GM12891 (cell line): ENCODE results near the gene CSN2.

Source experiments
- DNase-seq: peaks from one replicate; pipeline ENCODE4 v3.0.0; 2011; ENCODE audit warnings: low spot score; ENCODE audit not compliant: insufficient read length
- FAIRE-seq: peaks from 2 replicates; lab custom pipeline; 2011; peaks lifted over from hg19 to GRCh38; lab: Jason Lieb, UNC
- PAX5 ChIP-seq: IDR thresholded peaks from 2 replicates; pipeline ENCODE4 v1.6.1; 2011; ENCODE audit warnings: low read length, moderate library complexity, mild to moderate bottlenecking; ENCODE audit not compliant: insufficient read depth, severe bottlenecking
- POLR2A ChIP-seq: IDR thresholded peaks from 2 replicates; pipeline ENCODE4 v1.6.1; 2011; ENCODE audit warnings: low read depth, low read length, control low read depth
- POLR2AphosphoS5 ChIP-seq: IDR thresholded peaks from 2 replicates; pipeline ENCODE4 v1.6.1; 2011; ENCODE audit warnings: low read depth, low read length, control low read depth
- POU2F2 ChIP-seq: IDR thresholded peaks from 2 replicates; pipeline ENCODE4 v1.6.1; 2011; ENCODE audit warnings: low read depth, mild to moderate bottlenecking, control low read depth, low read length, moderate library complexity
- SPI1 ChIP-seq: IDR thresholded peaks from 2 replicates; pipeline ENCODE4 v1.6.1; 2011; ENCODE audit warnings: low read depth, low read length, control low read depth
- TAF1 ChIP-seq: IDR thresholded peaks from 2 replicates; pipeline ENCODE4 v1.6.1; 2011; ENCODE audit warnings: low read depth, low read length, control low read depth

CSN2 gene

GRCh38 chr4:69910016-69910782 is 55.3 kb downstream of the CSN2 start:
- TF ChIP-seq TAF1: no peak
- TF ChIP-seq POLR2AphosphoS5: no peak
- TF ChIP-seq POLR2A: no peak
- TF ChIP-seq SPI1: peak; percentile 41; the same call in 1 of the 2 replicates
- FAIRE-seq: no peak
- no peak for DNase-seq

GRCh38 chr4:69909195-69909594 is 56.3 kb downstream of the CSN2 start:
- TF ChIP-seq PAX5 (no peak), TAF1 (no peak), POLR2A (no peak), POLR2AphosphoS5 (no peak), SPI1 (peak; percentile 46), POU2F2 (no peak)
- FAIRE-seq (no peak), DNase-seq (no peak)

- no peak for FAIRE-seq
- TF ChIP-seq PAX5 (no peak), POLR2AphosphoS5 (no peak), SPI1 (no peak), POU2F2 (no peak), TAF1 (no peak), POLR2A (no peak)
Measured at GRCh38 chr4:69907151-69907550, 58.4 kb downstream of the CSN2 start.

More at GRCh38 chr4:69907151-69907550, 58.4 kb downstream of the CSN2 start:
- no peak for DNase-seq
